ENCODE data around the gene CPVL. TPM values are rescaled to one million over a fixed set of nuclear protein-coding genes. Genes with fewer than 3 reads are reported as not detected.

CPVL gene
- total and polyA plus RNA-seq, 2 experiments from 2014 or later = 31.9 to 37.8 TPM

- Histone ChIP-seq H4K20me1 (replicated peaks; ENCODE audit: insufficient read depth) (no peaks in the 10 kb centered on the region), H3K27ac (ENCODE audit: low read depth) (no peak overlapping the region), H2AFZ (no peak overlapping the region), H3K79me2 (replicated peaks; ENCODE audit: insufficient read depth) (no peaks in the 10 kb centered on the region), H3K27me3 (ENCODE audit: insufficient read depth) (no peaks in the 10 kb centered on the region), H3K4me2 (no peak overlapping the region), H3K9me2 (ENCODE audit: insufficient read depth) (no peaks in the 10 kb centered on the region), H3F3A (replicated peaks; ENCODE audit: low read depth) (no peaks in the 10 kb centered on the region), H3K4me1 (ENCODE audit: insufficient read depth) (peaks cover 14% of the 10 kb centered on the region), H3K4me3 (no peak overlapping the region), H3K36me3 (ENCODE audit: insufficient read depth) (no peaks in the 10 kb centered on the region)
- TF ChIP-seq EZH2 (IDR thresholded peaks at IDR 0.05; ENCODE audit: low read depth, unreplicated experiment) (no peak), CTCF (conservative IDR thresholded peaks at IDR 0.05; ENCODE audit: low read depth in 2 of 2) (no peak), EZH2phosphoT487 (IDR thresholded peaks at IDR 0.05; ENCODE audit: unreplicated experiment) (no peak), POLR2AphosphoS5 (IDR thresholded peaks at IDR 0.05; ENCODE audit: low read depth) (no peak), NANOG (IDR thresholded peaks at IDR 0.05; ENCODE audit: borderline replicate concordance) (no peak), STAT1 (IDR thresholded peaks at IDR 0.05; ENCODE audit: unreplicated experiment) (no peak), CREB1 (CRISPR knock-in tag; IDR thresholded peaks at IDR 0.05; ENCODE audit: low read depth) (no peak), JUNB (IDR thresholded peaks at IDR 0.05; ENCODE audit: unreplicated experiment) (no peak), ZNF331 (CRISPR knock-in tag; IDR thresholded peaks at IDR 0.05; ENCODE audit: low read depth) (no peak)
- Mint-ChIP-seq H3K9me3 (no peaks in the 10 kb centered on the region), H3K27me3 (ENCODE audit: insufficient read depth, low read depth, poor library complexity) (peaks cover 3% of the 10 kb centered on the region), H3K27ac (no peak overlapping the region), H3K4me1 (peaks cover 17% of the 10 kb centered on the region), H3K4me3 (no peak overlapping the region), H3K36me3 (ENCODE audit: low read depth) (no peaks in the 10 kb centered on the region)
- DNase-seq (ENCODE audit: low spot score) (no peak), ATAC-seq (no peak)
Observed at GRCh38 chr7:29090151-29090805, 56.1 kb downstream of the CPVL start.

GRCh38 chr7:29087840-29088170, 58.5 kb downstream of the CPVL start:
- Histone ChIP-seq H3K4me2 (no peak overlapping the region), H2AFZ (no peak overlapping the region), H3K4me3 (no peak overlapping the region), H3K36me3 (ENCODE audit: insufficient read depth) (no peaks in the 10 kb centered on the region), H3K27ac (ENCODE audit: low read depth) (no peak overlapping the region), H4K20me1 (replicated peaks; ENCODE audit: insufficient read depth) (no peaks in the 10 kb centered on the region), H3K27me3 (ENCODE audit: insufficient read depth) (no peaks in the 10 kb centered on the region), H3K4me1 (ENCODE audit: insufficient read depth) (peaks cover 14% of the 10 kb centered on the region), H3K79me2 (replicated peaks; ENCODE audit: insufficient read depth) (no peaks in the 10 kb centered on the region), H3F3A (replicated peaks; ENCODE audit: low read depth) (no peaks in the 10 kb centered on the region), H3K9me2 (ENCODE audit: insufficient read depth) (no peaks in the 10 kb centered on the region)
- Mint-ChIP-seq H3K27ac (no peak overlapping the region), H3K36me3 (ENCODE audit: low read depth) (no peaks in the 10 kb centered on the region), H3K4me3 (no peak overlapping the region), H3K27me3 (ENCODE audit: insufficient read depth, low read depth, poor library complexity) (peaks cover 6% of the 10 kb centered on the region), H3K9me3 (no peaks in the 10 kb centered on the region), H3K4me1 (peaks cover 17% of the 10 kb centered on the region)
- DNase-seq (ENCODE audit: low spot score) (no peak), ATAC-seq (no peak)
- no peak for TF ChIP-seq ZNF331 (CRISPR knock-in tag; IDR thresholded peaks at IDR 0.05; ENCODE audit: low read depth)
- no peak for TF ChIP-seq ZNF462 (CRISPR knock-in tag; IDR thresholded peaks at IDR 0.05)
- no peak for TF ChIP-seq ETS1 (IDR thresholded peaks at IDR 0.05)
- no peak for TF ChIP-seq EZH2 (IDR thresholded peaks at IDR 0.05; ENCODE audit: low read depth, unreplicated experiment)
